ENCODE results near the gene VSIG10L2. TPM values are rescaled to one million over a fixed set of nuclear protein-coding genes. Genes with fewer than 3 reads are reported as not detected.

VSIG10L2 gene
- total RNA-seq, 1 donor from 2014 or later: not detected

- no peak for DNase-seq (ENCODE audit: low spot score)
- H3K27me3 Mint-ChIP-seq (ENCODE audit: low read depth): peaks cover 8% of the 10 kb centered on the region
- no peaks in the 10 kb centered on the region for H3K9me3 Mint-ChIP-seq (ENCODE audit: low read depth)
- TF ChIP-seq CTCF (IDR thresholded peaks at IDR 0.05): no peak
- H3K36me3 Mint-ChIP-seq (ENCODE audit: low read depth): no peaks in the 10 kb centered on the region
- H3K4me1 Mint-ChIP-seq (ENCODE audit: low read depth): no peaks in the 10 kb centered on the region
- no peak overlapping the region for H3K27ac Mint-ChIP-seq (ENCODE audit: unreplicated experiment)
- no peak overlapping the region for H3K4me3 Mint-ChIP-seq (ENCODE audit: unreplicated experiment)
Measured at GRCh38 chr11:125947419-125948277, 1.8 kb downstream of the VSIG10L2 start.

DNA sequence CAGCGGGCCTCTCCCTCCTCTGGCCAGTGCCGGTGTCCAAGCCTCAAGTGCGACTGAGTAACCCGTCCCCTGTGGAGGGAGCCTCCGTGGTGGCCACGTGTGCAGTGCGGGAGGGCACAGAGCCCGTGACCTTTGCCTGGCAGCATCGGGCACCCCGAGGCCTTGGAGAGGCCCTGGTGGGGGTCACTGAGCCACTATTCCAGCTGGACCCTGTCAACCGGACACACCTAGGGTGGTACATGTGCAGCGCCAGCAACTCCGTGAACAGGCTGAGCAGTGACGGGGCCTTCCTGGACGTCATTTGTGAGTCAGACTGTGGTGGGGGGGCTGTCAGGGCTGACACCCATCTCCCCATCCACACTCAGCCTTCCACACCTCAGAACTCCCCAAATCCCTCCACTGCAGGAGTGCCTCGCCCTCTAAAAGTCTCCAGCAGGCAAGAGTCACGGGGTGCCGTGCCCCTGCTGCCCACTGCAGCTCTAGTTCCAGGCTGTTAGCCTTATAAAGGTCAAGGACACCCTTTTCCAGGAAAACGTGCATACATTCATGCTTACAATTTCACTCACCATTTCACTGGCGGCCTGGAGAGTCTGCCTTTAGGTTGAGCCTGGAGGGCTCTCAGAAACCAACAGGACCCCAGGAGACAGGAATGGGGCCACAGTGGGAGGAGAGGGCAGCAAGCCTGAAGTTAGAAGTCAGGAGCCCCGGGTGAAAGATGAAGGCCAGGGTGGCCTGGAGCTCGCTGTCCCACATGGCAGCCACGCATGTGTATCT lies 2.6 kb downstream of the VSIG10L2 start:
- no peak for DNase-seq (ENCODE audit: low spot score)
- Mint-ChIP-seq H3K4me1 (ENCODE audit: low read depth) (no peaks in the 10 kb centered on the region), H3K27ac (ENCODE audit: unreplicated experiment) (no peak overlapping the region), H3K27me3 (ENCODE audit: low read depth) (peaks cover 8% of the 10 kb centered on the region), H3K4me3 (ENCODE audit: unreplicated experiment) (no peak overlapping the region), H3K36me3 (ENCODE audit: low read depth) (no peaks in the 10 kb centered on the region), H3K9me3 (ENCODE audit: low read depth) (no peaks in the 10 kb centered on the region)
- no peak for TF ChIP-seq CTCF (IDR thresholded peaks at IDR 0.05)

- no peak overlapping the region for H3K27ac Mint-ChIP-seq (ENCODE audit: unreplicated experiment)
- no peaks in the 10 kb centered on the region for H3K4me1 Mint-ChIP-seq (ENCODE audit: low read depth)
- TF ChIP-seq CTCF (IDR thresholded peaks at IDR 0.05): no peak
- no peak overlapping the region for H3K4me3 Mint-ChIP-seq (ENCODE audit: unreplicated experiment)
- H3K27me3 Mint-ChIP-seq (ENCODE audit: low read depth): peaks cover 2% of the 10 kb centered on the region
- no peaks in the 10 kb centered on the region for H3K9me3 Mint-ChIP-seq (ENCODE audit: low read depth)
- H3K36me3 Mint-ChIP-seq (ENCODE audit: low read depth): no peaks in the 10 kb centered on the region
- no peak for DNase-seq (ENCODE audit: low spot score)
Measured at GRCh38 chr11:125949271-125950177, 3.7 kb downstream of the VSIG10L2 start.

DNA sequence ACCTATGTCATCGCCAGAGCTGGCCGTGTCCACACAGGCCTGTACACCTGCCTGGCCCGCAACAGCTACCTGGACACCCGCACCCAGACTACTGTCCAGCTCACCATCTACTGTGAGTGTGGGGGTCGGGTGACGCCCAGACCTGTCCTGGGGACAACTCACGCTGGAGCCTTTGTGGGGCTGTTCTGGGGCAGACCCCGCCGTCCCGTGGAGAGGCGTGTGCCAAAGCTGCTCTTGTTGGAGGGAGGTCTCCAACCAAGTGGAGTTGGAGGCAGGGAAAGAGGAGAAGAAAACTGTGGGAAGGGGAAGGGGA lies 4.3 kb downstream of the VSIG10L2 start:
- DNase-seq (ENCODE audit: low spot score): no peak
- no peak for TF ChIP-seq CTCF (IDR thresholded peaks at IDR 0.05)
- no peak overlapping the region for H3K27ac Mint-ChIP-seq (ENCODE audit: unreplicated experiment)

More for the DNA sequence above, 4.3 kb downstream of the VSIG10L2 start:
- Mint-ChIP-seq H3K9me3 (ENCODE audit: low read depth) (no peaks in the 10 kb centered on the region), H3K4me3 (ENCODE audit: unreplicated experiment) (no peak overlapping the region), H3K4me1 (ENCODE audit: low read depth) (no peaks in the 10 kb centered on the region), H3K36me3 (ENCODE audit: low read depth) (no peaks in the 10 kb centered on the region), H3K27me3 (ENCODE audit: low read depth) (peaks cover 2% of the 10 kb centered on the region)

Measured in chondrocyte (in vitro differentiated cells).